GM12878 (cell line): ENCODE results near the gene ABCC1. TPM values are rescaled to one million over a fixed set of nuclear protein-coding genes. Genes with fewer than 3 reads are reported as not detected.

Experiments
- ATAC-seq: fragments of 200-7000 bp; cut with Tn5 transposase; 3 replicates; pipeline ENCODE4 v1.9.1; 2020; ENCODE audit warnings: mild to moderate bottlenecking, moderate library complexity
- BruUV-seq: library from RNA; stranded (reverse); fragments of 400-500 nt; replicated peaks from 2 replicates; lab custom pipeline; 2021; lab: Mats Ljungman, UMichigan
- CTCF ChIA-PET: fragments of 300-600 bp; sonication (Branson Sonifier 250); formaldehyde crosslinking; extraction: SDS; loops from one replicate; lab custom pipeline; 2021; ENCODE audit warnings: inconsistent platforms; lab: Yijun Ruan, JAX
- POLR2A ChIA-PET: fragments of 350-600 bp; formaldehyde crosslinking; extraction: SDS; loops from one replicate; lab custom pipeline; 2021; ENCODE audit warnings: inconsistent platforms; lab: Charles Lee
- RAD21 ChIA-PET: fragments of 300-600 bp; sonication (Branson Sonifier 250); formaldehyde crosslinking; loops from one replicate; lab custom pipeline; 2023; ENCODE audit warnings: antibody characterized with exemption; ENCODE audit not compliant: unreplicated experiment; lab: Charles Lee
- SMC1A ChIA-PET: fragments of 300-600 bp; sonication (Branson Sonifier 250); formaldehyde crosslinking; loops from one replicate; lab custom pipeline; 2023; ENCODE audit not compliant: unreplicated experiment, uncharacterized antibody; lab: Charles Lee
- DNase-seq: peaks from one replicate; pipeline ENCODE4 v3.0.0-alpha.2; 2011; ENCODE audit warnings: low read depth, low spot score
- FAIRE-seq: peaks from 3 replicates; lab custom pipeline; 2011; peaks lifted over from hg19 to GRCh38; lab: Jason Lieb, UNC
- H2AFZ ChIP-seq: 2 replicates; pipeline ENCODE4 v1.6.0; 2011; ENCODE audit warnings: low read depth, low read length, control low read depth; ENCODE audit not compliant: control insufficient read depth
- H3K27ac ChIP-seq: 2 replicates; pipeline ENCODE4 v1.5.1; 2011; ENCODE audit warnings: control low read depth; ENCODE audit not compliant: control insufficient read depth, insufficient read depth
- H3K27me3 ChIP-seq, 2 experiments: replicated peaks in 1 of 2; 2 replicates each; pipeline versions ENCODE4 v1.6.0 to v1.6.1; 2011; ENCODE audit warnings: low read length in 1 of 2; ENCODE audit not compliant: control insufficient read depth in 2 of 2, insufficient read depth in 2 of 2
- H3K36me3 ChIP-seq, 2 experiments: 2 replicates each; pipeline ENCODE4 v1.5.1; 2011; ENCODE audit warnings: low read length in 1 of 2; ENCODE audit not compliant: control insufficient read depth in 2 of 2, insufficient read depth in 2 of 2
- H3K4me1 ChIP-seq: 2 replicates; pipeline ENCODE4 v1.6.1; 2011; ENCODE audit warnings: mild to moderate bottlenecking, low read length, moderate library complexity, mixed read lengths; ENCODE audit not compliant: control insufficient read depth, insufficient read depth
- H3K4me2 ChIP-seq: 2 replicates; pipeline ENCODE4 v1.6.0; 2011; ENCODE audit warnings: control low read depth; ENCODE audit not compliant: control insufficient read depth, insufficient read depth
- H3K4me3 ChIP-seq: fragments of 200-600 bp; sonication (generic); 2 replicates; pipeline ENCODE4 v1.5.1; 2016
- H3K79me2 ChIP-seq: 2 replicates; pipeline ENCODE4 v1.6.0; 2011; ENCODE audit warnings: low read length; ENCODE audit not compliant: control insufficient read depth, insufficient read depth
- H3K9ac ChIP-seq: 2 replicates; pipeline ENCODE4 v1.8.0; 2011; ENCODE audit warnings: low read length, control low read depth, mixed read lengths; ENCODE audit not compliant: control insufficient read depth, insufficient read depth
- H3K9me3 ChIP-seq: replicated peaks from 3 replicates; pipeline ENCODE4 v1.5.1; 2011; ENCODE audit warnings: mild to moderate bottlenecking, low read length; ENCODE audit not compliant: control insufficient read depth, insufficient read depth
- H4K20me1 ChIP-seq: 2 replicates; pipeline ENCODE4 v1.6.0; 2011; ENCODE audit not compliant: control insufficient read depth, insufficient read depth
- BCL11A ChIP-seq: IDR thresholded peaks from 2 replicates; pipeline ENCODE4 v1.6.1; 2011; ENCODE audit warnings: low read depth, low read length
- BMI1 ChIP-seq: fragments of 450-650 bp; IDR thresholded peaks from 2 replicates; pipeline ENCODE4 v1.6.1; 2016; ENCODE audit warnings: mild to moderate bottlenecking, moderate library complexity, borderline replicate concordance
- CBX5 ChIP-seq: sonication (generic); IDR thresholded peaks from 2 replicates; pipeline ENCODE4 v1.6.1; 2016; ENCODE audit warnings: low read depth, moderate library complexity, mild to moderate bottlenecking, inconsistent platforms
- HCFC1 ChIP-seq: fragments of 150-350 bp; IDR thresholded peaks from 2 replicates; pipeline ENCODE4 v1.6.1; 2014; ENCODE audit warnings: low read length
- IKZF1 ChIP-seq: fragments of 450-650 bp; conservative IDR thresholded peaks from 2 replicates; pipeline ENCODE4 v1.6.1; 2017; ENCODE audit warnings: antibody characterized with exemption, mild to moderate bottlenecking
- JUNB ChIP-seq: IDR thresholded peaks from 2 replicates; pipeline ENCODE4 v1.6.1; 2016; ENCODE audit warnings: antibody characterized with exemption, mild to moderate bottlenecking
- KDM1A ChIP-seq: fragments of 200-600 bp; sonication (generic); IDR thresholded peaks from 2 replicates; pipeline ENCODE4 v1.6.1; 2016; ENCODE audit warnings: borderline replicate concordance
- KLF5 ChIP-seq: fragments of 450-650 bp; IDR thresholded peaks from 2 replicates; pipeline ENCODE4 v1.6.1; 2014; ENCODE audit warnings: mild to moderate bottlenecking; ENCODE audit not compliant: partially characterized antibody
- MTA2 ChIP-seq: fragments of 450-650 bp; IDR thresholded peaks from 2 replicates; pipeline ENCODE4 v1.6.1; 2016; ENCODE audit warnings: low read depth, mild to moderate bottlenecking, moderate library complexity
- RAD51 ChIP-seq: fragments of 450-650 bp; IDR thresholded peaks from 2 replicates; pipeline ENCODE4 v1.6.1; 2016; ENCODE audit warnings: moderate library complexity, mild to moderate bottlenecking, inconsistent platforms
- RUNX3 ChIP-seq: IDR thresholded peaks from 2 replicates; pipeline ENCODE4 v1.6.1; 2012; ENCODE audit warnings: low read length, inconsistent platforms
- SMAD5 ChIP-seq: IDR thresholded peaks from 2 replicates; pipeline ENCODE4 v1.6.1; 2016; ENCODE audit warnings: antibody characterized with exemption, low read depth
- SUPT20H ChIP-seq: IDR thresholded peaks from 2 replicates; pipeline ENCODE4 v1.6.1; 2011; ENCODE audit warnings: low read depth, mild to moderate bottlenecking, low read length, moderate library complexity, borderline replicate concordance; ENCODE audit not compliant: control insufficient read depth
- TCF12 ChIP-seq: IDR thresholded peaks from 2 replicates; pipeline ENCODE4 v1.6.1; 2011; ENCODE audit warnings: low read depth, mild to moderate bottlenecking, low read length
- TCF3 ChIP-seq: IDR thresholded peaks from 2 replicates; pipeline ENCODE4 v1.6.1; 2012; ENCODE audit warnings: low read depth, mild to moderate bottlenecking, low read length, borderline replicate concordance; ENCODE audit not compliant: insufficient read depth
- WGBS: methylation state at CpG from one replicate; pipeline ENCODE4 v1.1.6; 2016; ENCODE audit warnings: low lambda C conversion rate; ENCODE audit not compliant: insufficient replicate concordance, insufficient coverage; ENCODE audit errors: missing lambda C conversion rate; 5-methylcytosine and 5-hydroxymethylcytosine counted together
- in situ Hi-C: fragments of 300-500 bp; cut with MboI; formaldehyde crosslinking; loops from 9 replicates; pipeline ENCODE4 v1.14.3; 2018; ENCODE audit warnings: mixed read lengths
- intact Hi-C: fragments of 100-400 bp; cut with micrococcal nuclease; formaldehyde crosslinking; loops from one replicate; pipeline ENCODE4 v1.14.2; 2022; ENCODE audit not compliant: unreplicated experiment
- polyA plus RNA-seq, 11 experiments: library from polyadenylated mRNA; depleted of rRNA in 4 of 11; unstranded in 6 of 11; stranded (reverse) in 5 of 11; fragments of >200 nt; fragmentation: Nextera tagmentation in 4 of 11; fragmentation: Illumina TruSeq in 1 of 11; extraction: Ambion mirVana in 4 of 11; extraction: Trizol in 1 of 11; gene quantifications; 1 replicate in 1 of 11; 2 replicates in 10 of 11; pipeline versions ENCODE4 v1.2.1 to v1.2.3, GENCODE V29; 2011 to 2016; ENCODE audit warnings: inconsistent platforms in 2 of 11, missing spikeins in 2 of 11, low read depth in 1 of 11
- total RNA-seq, 4 experiments: library from RNA; depleted of rRNA in 3 of 4; stranded (reverse); fragments of >200 nt in 3 of 4; fragmentation: Illumina TruSeq in 1 of 4; extraction: Trizol in 1 of 4; gene quantifications; 2 replicates each; pipeline versions ENCODE4 v1.2.1 to v1.2.3, GENCODE V29; 2013 to 2021
- TF ChIP-seq, protein P1 (sequence below): fragments of 450-650 bp; IDR thresholded peaks from 2 replicates; pipeline ENCODE4 v1.6.1; 2017; ENCODE audit warnings: mild to moderate bottlenecking, moderate library complexity
- TF ChIP-seq, protein P2 (sequence below): IDR thresholded peaks from 2 replicates; pipeline ENCODE4 v1.6.1; 2012; ENCODE audit warnings: low read depth, low read length, improper control_type of control experiment
- TF ChIP-seq, protein P3 (sequence below): IDR thresholded peaks from 2 replicates; pipeline ENCODE4 v1.6.1; 2012; ENCODE audit warnings: mild to moderate bottlenecking, low read depth, low read length

The ABCC1 gene
- total and polyA plus RNA-seq, 10 of the 15 experiments (the other 5 are each of a cell fraction or from before 2014, with no cell fraction given): 3.2 to 44.6 (median 14.5) TPM

DNA sequence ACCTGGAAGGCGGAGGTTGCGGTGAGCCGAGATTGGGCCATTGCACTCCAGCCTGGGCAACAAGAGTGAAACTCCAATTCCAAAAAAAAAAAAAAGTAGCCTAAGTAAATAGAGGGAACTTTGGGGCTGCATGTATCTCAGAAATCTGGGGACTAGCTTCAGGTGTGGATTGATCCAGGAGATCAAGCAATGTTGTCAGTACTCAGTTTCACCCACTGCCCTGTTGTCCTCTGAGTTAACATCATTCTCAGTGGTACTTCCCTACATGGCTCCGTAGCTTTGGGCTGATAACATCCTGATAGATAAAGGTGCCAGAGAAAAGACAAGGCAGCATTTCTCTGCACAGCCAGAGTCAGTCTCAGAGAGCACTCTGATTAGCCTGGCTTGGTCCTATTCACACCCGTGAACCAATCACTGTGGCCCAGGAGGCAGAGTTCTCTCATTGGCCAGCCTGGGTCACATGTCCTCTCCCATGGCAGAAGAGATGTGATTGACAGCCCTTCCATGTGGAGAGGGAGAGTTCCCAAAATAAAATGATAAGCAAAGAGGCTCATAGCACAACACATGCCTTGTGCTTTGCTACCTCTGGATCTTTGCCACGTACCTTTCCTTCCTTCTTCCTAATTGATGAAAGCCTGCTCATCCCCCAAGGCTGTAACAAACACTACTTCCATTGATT lies 99.6 kb downstream of the ABCC1 start:
- no peaks in the 10 kb centered on the region for H3K4me1 ChIP-seq
- H3K9me3 ChIP-seq: no peaks in the 10 kb centered on the region
- H3K79me2 ChIP-seq: no peaks in the 10 kb centered on the region
- in situ Hi-C loops: no loop called here
- ATAC-seq (peak; percentile 54), FAIRE-seq (no peak), DNase-seq (no peak)
- no peak overlapping the region for H3K27ac ChIP-seq
- intact Hi-C loops: no loop called here
- H3K4me2 ChIP-seq: no peak overlapping the region
- ChIA-PET POLR2A (no interaction called here), SMC1A (no interaction called here), RAD21 (interaction anchor here (0.7 kb wide), 1 partner anchor 101 kb away, joined by 3 read pairs; no protein-coding TSS in a partner anchor), CTCF (no interaction called here)
- peaks cover 36 to 41% of the 10 kb centered on the region in 2 experiments for H3K36me3 ChIP-seq
- TSS peak; percentile 60 for BruUV-seq
- 98% methylated on average over 6 of the region's 6 CpGs for WGBS
- H3K27me3 ChIP-seq: no peaks in the 10 kb centered on the region
- no peak overlapping the region for H2AFZ ChIP-seq
- H3K9ac ChIP-seq: no peak overlapping the region
- no peaks in the 10 kb centered on the region for H4K20me1 ChIP-seq
- H3K4me3 ChIP-seq: no peak overlapping the region
- no peak for TF ChIP-seq BCL11A
- 0 out of 2 replicates have a peak, but pooled peaks have one; percentile 25 for TF ChIP-seq RAD51
- TF ChIP-seq, protein P1, sequence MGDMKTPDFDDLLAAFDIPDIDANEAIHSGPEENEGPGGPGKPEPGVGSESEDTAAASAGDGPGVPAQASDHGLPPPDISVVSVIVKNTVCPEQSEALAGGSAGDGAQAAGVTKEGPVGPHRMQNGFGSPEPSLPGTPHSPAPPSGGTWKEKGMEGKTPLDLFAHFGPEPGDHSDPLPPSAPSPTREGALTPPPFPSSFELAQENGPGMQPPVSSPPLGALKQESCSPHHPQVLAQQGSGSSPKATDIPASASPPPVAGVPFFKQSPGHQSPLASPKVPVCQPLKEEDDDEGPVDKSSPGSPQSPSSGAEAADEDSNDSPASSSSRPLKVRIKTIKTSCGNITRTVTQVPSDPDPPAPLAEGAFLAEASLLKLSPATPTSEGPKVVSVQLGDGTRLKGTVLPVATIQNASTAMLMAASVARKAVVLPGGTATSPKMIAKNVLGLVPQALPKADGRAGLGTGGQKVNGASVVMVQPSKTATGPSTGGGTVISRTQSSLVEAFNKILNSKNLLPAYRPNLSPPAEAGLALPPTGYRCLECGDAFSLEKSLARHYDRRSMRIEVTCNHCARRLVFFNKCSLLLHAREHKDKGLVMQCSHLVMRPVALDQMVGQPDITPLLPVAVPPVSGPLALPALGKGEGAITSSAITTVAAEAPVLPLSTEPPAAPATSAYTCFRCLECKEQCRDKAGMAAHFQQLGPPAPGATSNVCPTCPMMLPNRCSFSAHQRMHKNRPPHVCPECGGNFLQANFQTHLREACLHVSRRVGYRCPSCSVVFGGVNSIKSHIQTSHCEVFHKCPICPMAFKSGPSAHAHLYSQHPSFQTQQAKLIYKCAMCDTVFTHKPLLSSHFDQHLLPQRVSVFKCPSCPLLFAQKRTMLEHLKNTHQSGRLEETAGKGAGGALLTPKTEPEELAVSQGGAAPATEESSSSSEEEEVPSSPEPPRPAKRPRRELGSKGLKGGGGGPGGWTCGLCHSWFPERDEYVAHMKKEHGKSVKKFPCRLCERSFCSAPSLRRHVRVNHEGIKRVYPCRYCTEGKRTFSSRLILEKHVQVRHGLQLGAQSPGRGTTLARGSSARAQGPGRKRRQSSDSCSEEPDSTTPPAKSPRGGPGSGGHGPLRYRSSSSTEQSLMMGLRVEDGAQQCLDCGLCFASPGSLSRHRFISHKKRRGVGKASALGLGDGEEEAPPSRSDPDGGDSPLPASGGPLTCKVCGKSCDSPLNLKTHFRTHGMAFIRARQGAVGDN: no peak
- no peak for TF ChIP-seq RUNX3
- no peak for TF ChIP-seq TCF12
- TF ChIP-seq, protein P2, sequence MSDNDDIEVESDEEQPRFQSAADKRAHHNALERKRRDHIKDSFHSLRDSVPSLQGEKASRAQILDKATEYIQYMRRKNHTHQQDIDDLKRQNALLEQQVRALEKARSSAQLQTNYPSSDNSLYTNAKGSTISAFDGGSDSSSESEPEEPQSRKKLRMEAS: no peak
- TF ChIP-seq HCFC1: no peak
- no peak for TF ChIP-seq TCF3
- TF ChIP-seq BMI1: no peak
- no peak for TF ChIP-seq JUNB
- TF ChIP-seq SMAD5: no peak
- TF ChIP-seq SUPT20H: no peak
- no peak for TF ChIP-seq CBX5
- TF ChIP-seq IKZF1: no peak
- no peak for TF ChIP-seq MTA2
- no peak for TF ChIP-seq KLF5
- TF ChIP-seq, protein P3, sequence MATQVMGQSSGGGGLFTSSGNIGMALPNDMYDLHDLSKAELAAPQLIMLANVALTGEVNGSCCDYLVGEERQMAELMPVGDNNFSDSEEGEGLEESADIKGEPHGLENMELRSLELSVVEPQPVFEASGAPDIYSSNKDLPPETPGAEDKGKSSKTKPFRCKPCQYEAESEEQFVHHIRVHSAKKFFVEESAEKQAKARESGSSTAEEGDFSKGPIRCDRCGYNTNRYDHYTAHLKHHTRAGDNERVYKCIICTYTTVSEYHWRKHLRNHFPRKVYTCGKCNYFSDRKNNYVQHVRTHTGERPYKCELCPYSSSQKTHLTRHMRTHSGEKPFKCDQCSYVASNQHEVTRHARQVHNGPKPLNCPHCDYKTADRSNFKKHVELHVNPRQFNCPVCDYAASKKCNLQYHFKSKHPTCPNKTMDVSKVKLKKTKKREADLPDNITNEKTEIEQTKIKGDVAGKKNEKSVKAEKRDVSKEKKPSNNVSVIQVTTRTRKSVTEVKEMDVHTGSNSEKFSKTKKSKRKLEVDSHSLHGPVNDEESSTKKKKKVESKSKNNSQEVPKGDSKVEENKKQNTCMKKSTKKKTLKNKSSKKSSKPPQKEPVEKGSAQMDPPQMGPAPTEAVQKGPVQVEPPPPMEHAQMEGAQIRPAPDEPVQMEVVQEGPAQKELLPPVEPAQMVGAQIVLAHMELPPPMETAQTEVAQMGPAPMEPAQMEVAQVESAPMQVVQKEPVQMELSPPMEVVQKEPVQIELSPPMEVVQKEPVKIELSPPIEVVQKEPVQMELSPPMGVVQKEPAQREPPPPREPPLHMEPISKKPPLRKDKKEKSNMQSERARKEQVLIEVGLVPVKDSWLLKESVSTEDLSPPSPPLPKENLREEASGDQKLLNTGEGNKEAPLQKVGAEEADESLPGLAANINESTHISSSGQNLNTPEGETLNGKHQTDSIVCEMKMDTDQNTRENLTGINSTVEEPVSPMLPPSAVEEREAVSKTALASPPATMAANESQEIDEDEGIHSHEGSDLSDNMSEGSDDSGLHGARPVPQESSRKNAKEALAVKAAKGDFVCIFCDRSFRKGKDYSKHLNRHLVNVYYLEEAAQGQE: no peak
- TF ChIP-seq KDM1A: no peak
